Nephron (organoid): ENCODE measurements around the gene RAB27B.

Source experiments
- H3K27ac Mint-ChIP-seq, 3 experiments: 2 replicates each; pipeline ENCODE4 v1.8.0; 2020; ENCODE audit warnings: mixed read lengths in 3 of 3, mild to moderate bottlenecking in 2 of 3, moderate library complexity in 1 of 3
- H3K27me3 Mint-ChIP-seq: 2 replicates; pipeline ENCODE4 v1.8.0; 2021; ENCODE audit warnings: low read depth, mild to moderate bottlenecking, moderate library complexity, mixed read lengths
- H3K36me3 Mint-ChIP-seq: 2 replicates; pipeline ENCODE4 v1.8.0; 2020; ENCODE audit warnings: low read depth, mixed read lengths
- H3K4me1 Mint-ChIP-seq: 2 replicates; pipeline ENCODE4 v1.8.0; 2020; ENCODE audit warnings: mixed read lengths
- H3K4me3 Mint-ChIP-seq, 3 experiments: 2 replicates each; pipeline ENCODE4 v1.8.0; 2020; ENCODE audit warnings: mild to moderate bottlenecking in 3 of 3, mixed read lengths in 3 of 3, moderate library complexity in 2 of 3
- H3K9me3 Mint-ChIP-seq: 2 replicates; pipeline ENCODE4 v1.8.0; 2020; ENCODE audit warnings: mixed read lengths
- TF ChIP-seq, protein P1 (sequence below), 3 experiments: fragments of 200-600 bp; sonication (generic); IDR thresholded peaks; one replicate each; pipeline ENCODE4 v1.5.0; 2021; ENCODE audit warnings: antibody characterized with exemption in 3 of 3; ENCODE audit not compliant: unreplicated experiment in 3 of 3

The RAB27B gene

DNA sequence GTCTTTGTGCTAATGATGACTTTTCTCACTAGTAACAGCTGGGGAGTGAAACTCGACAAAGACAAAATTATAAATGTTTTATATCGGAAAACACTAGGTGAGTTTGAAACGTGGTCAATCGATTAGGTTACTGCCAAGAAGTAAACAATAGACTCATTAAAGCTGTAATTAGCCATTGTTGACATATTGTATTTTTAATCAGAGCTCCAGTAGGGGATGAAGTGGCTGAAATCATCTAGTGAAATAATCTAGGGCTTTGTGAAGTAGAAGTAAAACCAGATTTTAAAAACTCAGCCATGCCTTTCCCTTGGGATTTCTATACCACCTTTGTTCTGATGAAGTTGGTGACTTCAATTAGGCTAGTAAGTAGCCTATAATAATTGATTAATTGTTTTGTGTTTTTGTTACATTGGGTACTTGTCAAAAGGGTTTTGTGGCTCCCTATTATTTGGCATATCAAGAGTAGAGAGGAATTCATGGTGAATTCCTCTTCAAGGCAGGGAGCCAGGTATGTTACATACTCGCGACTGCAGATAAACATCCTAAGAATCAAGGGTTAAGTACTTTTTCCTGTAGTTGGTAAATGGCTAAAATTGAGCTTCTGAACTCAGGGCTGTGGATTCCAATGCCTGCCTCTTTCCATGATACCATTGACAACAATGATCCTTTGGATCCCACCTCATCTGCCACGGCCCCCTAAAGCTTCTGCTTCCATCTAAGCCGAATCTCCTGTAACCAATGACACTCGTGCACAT is 31.6 kb downstream of the RAB27B start:
- Mint-ChIP-seq H3K9me3 (no peaks in the 10 kb centered on the region), H3K4me1 (no peaks in the 10 kb centered on the region), H3K27me3 (no peaks in the 10 kb centered on the region), H3K27ac (no peak overlapping the region), H3K4me3 (no peak overlapping the region), H3K36me3 (no peaks in the 10 kb centered on the region)
- TF ChIP-seq, protein P1, sequence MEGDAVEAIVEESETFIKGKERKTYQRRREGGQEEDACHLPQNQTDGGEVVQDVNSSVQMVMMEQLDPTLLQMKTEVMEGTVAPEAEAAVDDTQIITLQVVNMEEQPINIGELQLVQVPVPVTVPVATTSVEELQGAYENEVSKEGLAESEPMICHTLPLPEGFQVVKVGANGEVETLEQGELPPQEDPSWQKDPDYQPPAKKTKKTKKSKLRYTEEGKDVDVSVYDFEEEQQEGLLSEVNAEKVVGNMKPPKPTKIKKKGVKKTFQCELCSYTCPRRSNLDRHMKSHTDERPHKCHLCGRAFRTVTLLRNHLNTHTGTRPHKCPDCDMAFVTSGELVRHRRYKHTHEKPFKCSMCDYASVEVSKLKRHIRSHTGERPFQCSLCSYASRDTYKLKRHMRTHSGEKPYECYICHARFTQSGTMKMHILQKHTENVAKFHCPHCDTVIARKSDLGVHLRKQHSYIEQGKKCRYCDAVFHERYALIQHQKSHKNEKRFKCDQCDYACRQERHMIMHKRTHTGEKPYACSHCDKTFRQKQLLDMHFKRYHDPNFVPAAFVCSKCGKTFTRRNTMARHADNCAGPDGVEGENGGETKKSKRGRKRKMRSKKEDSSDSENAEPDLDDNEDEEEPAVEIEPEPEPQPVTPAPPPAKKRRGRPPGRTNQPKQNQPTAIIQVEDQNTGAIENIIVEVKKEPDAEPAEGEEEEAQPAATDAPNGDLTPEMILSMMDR (IDR thresholded peaks at IDR 0.05; ENCODE audit: unreplicated experiment in 3 of 3), result no peak

DNA sequence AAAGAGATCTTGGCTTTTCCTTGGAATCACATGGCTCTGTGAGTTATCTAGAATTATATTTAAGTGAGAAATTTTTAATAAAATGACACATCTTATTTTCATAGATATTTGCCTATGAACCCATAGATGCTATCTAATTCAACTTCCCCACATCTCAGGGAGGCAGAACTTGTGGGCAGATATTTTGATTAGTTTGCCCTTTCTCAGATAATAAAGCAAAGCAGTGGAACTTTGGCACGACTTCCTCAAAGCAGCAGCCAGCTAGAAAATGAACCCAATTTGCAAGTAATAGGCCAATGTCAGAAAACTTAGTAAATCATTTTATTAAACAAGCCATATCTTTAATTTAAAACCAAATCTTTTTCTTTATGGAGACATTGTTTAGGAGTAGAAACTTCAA is 32.7 kb downstream of the RAB27B start:
- Mint-ChIP-seq H3K4me3 (no peak overlapping the region), H3K9me3 (no peaks in the 10 kb centered on the region), H3K4me1 (no peaks in the 10 kb centered on the region), H3K36me3 (no peaks in the 10 kb centered on the region), H3K27ac (no peak overlapping the region), H3K27me3 (no peaks in the 10 kb centered on the region)
- TF ChIP-seq, protein P1 (IDR thresholded peaks at IDR 0.05; ENCODE audit: unreplicated experiment in 3 of 3), result no peak

DNA sequence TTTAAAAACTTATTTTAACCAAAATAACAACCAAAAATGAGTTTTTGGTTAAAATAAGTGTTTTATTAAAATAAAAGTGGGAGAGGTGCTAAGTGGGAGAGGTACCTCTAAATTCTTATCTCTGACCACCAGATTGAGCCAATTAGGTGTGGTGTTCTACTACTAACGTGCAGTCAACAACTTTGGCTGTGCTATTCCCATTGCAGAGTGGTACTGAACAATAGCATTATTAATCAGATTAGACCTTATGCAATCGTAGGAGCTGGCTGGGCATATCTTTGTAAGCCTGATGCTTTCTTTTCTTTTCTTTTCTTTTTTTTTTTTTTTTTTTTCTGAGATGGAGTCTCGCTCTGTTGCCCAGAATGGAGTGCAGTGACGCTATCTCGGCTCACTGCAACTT is 38.9 kb downstream of the RAB27B start:
- TF ChIP-seq, protein P1 (IDR thresholded peaks at IDR 0.05; ENCODE audit: unreplicated experiment in 3 of 3), result no peak
- no peaks in the 10 kb centered on the region for H3K9me3 Mint-ChIP-seq
- H3K27ac Mint-ChIP-seq, result no peak overlapping the region
- H3K27me3 Mint-ChIP-seq, result no peaks in the 10 kb centered on the region
- no peaks in the 10 kb centered on the region for H3K36me3 Mint-ChIP-seq
- H3K4me1 Mint-ChIP-seq, result no peaks in the 10 kb centered on the region
- no peak overlapping the region for H3K4me3 Mint-ChIP-seq

DNA sequence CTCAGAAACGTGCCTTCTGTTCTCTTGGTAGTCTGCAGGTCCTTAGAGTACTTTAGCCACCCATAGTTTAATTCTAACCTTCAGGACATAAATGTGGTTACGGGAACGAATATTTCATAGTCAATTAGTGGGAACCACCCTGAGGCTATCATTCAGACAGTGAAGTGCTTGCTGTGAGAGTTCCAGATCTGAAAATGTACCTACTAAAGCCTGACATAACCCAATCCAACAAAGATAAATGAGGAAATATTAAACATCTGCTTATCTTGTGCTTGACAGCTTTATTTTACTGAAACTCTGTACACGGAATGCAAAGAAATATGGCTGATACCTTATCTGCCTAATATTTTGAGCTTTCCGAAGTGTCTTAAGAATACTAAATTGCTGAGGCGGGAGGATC is 43.0 kb downstream of the RAB27B start:
- TF ChIP-seq, protein P1 (IDR thresholded peaks at IDR 0.05; ENCODE audit: unreplicated experiment in 3 of 3), result no peak
- H3K4me1 Mint-ChIP-seq, result no peaks in the 10 kb centered on the region
- H3K27ac Mint-ChIP-seq, result no peak overlapping the region
- no peaks in the 10 kb centered on the region for H3K9me3 Mint-ChIP-seq
- no peaks in the 10 kb centered on the region for H3K36me3 Mint-ChIP-seq
- no peaks in the 10 kb centered on the region for H3K27me3 Mint-ChIP-seq
- H3K4me3 Mint-ChIP-seq, result no peak overlapping the region

DNA sequence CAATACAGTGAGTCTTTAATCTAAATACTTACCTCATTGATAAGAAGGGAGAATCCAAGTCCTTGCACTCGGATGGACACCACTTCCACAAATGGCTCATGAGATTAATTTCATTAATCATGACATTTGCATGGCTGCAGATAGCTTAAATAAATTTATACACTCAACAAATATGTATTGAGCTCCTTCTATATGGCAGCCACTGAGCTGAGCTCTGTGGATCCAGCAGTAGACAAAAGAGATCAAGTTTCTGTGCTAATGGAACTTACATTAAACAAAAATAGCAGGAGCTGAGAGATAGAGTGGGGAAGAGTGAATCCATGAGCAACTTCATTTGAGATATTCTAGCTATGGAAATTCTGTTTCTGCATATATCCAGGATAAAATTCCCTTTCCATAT is 44.4 kb downstream of the RAB27B start:
- H3K9me3 Mint-ChIP-seq, result no peaks in the 10 kb centered on the region
- H3K27me3 Mint-ChIP-seq, result no peaks in the 10 kb centered on the region
- H3K4me3 Mint-ChIP-seq, result no peak overlapping the region
- no peaks in the 10 kb centered on the region for H3K36me3 Mint-ChIP-seq
- no peak overlapping the region for H3K27ac Mint-ChIP-seq
- TF ChIP-seq, protein P1 (IDR thresholded peaks at IDR 0.05; ENCODE audit: unreplicated experiment in 3 of 3), result no peak
- H3K4me1 Mint-ChIP-seq, result no peaks in the 10 kb centered on the region

DNA sequence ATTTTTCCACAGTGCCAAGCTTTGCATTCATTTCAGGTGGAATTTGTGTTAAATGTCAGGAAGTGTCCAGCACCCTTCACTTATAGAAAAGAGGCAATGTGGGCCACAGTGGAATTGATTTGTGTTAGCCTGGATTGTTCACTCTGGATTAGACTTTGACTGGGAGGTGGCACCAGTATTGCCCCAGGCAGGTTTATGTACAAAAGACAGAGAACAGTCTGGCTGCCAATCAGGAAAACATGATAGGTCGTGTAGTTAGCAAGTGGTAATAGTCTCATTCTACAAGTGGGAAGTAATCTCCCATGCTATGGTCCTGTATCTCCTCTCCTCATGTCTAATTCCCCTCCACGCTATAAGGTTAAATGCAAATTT is 45.6 kb downstream of the RAB27B start:
- Mint-ChIP-seq H3K36me3 (no peaks in the 10 kb centered on the region), H3K4me3 (no peak overlapping the region), H3K27ac (no peak overlapping the region), H3K27me3 (no peaks in the 10 kb centered on the region), H3K4me1 (no peaks in the 10 kb centered on the region), H3K9me3 (no peaks in the 10 kb centered on the region)
- TF ChIP-seq, protein P1 (IDR thresholded peaks at IDR 0.05; ENCODE audit: unreplicated experiment in 3 of 3), result no peak
